Forelimb muscle (tissue), 1 donor: Measurements from ENCODE around the gene MFSD12. TPM values are rescaled to one million over a fixed set of nuclear protein-coding genes. Genes with fewer than 3 reads are reported as not detected.
A peak's percentile ranks its signal among the peaks of the same experiment; 100 is the strongest.
"Not testable (repeated sequence)": the region's sequence is repeated elsewhere in the genome, so short reads cannot be mapped to it uniquely, and the experiment has no call there.

ENCODE experiments used
- DNase-seq: peaks from one replicate; pipeline ENCODE4 v3.0.0-alpha.2; 2013; ENCODE audit warnings: low read depth
- polyA plus RNA-seq: library from polyadenylated mRNA; unstranded; fragments of 120-200 nt; gene quantifications from one replicate; pipeline ENCODE4 v1.2.1, GENCODE V29; 2013; ENCODE audit not compliant: insufficient read length

MFSD12 gene
- polyA plus RNA-seq, 1 donor: 25.2 TPM

DNA sequence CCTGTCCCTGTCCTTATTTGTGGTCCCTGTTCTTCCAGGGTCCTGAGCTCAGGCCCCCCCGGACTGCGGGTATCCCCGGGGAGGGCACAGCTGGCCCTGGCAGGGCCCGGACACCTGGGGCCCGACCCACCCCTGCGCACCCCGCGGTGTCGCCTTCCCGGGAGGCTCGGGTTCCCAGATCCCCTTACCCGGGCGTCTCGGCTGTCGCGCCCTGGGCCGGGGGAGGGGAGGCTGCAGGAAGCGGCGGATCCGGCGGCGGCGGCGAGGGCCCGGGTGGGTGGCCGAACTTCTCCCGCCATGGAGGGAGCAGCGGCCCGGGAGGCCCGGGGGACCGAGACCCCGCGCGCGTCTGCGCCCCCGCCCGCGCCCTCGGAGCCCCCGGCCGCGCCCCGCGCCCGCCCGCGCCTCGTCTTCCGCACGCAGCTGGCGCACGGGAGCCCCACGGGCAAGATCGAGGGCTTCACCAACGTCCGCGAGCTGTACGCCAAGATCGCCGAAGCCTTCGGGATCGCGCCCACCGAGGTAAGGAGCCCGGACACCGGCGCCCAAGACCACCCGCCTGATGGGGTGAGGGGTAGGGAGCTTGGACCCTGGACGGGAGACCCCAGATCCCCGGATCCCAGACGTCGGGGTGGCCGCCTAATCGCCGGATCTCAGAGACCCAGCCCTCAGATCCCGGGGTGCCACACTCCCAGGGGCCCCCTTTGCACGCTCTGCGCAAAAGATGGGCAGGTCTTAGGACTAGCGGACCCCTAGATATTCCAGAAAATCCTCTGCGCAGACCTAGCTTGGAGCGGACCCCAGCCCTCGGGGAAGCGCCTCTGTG, 28.1 kb upstream of the MFSD12 start, which contains the start of gene GIPC3:
TSS of gene GIPC3 (plus strand) at position 178 of the 826 bp plus-strand sequence. CDS start at position 298, 120 bp downstream.
- no peak for DNase-seq

DNA sequence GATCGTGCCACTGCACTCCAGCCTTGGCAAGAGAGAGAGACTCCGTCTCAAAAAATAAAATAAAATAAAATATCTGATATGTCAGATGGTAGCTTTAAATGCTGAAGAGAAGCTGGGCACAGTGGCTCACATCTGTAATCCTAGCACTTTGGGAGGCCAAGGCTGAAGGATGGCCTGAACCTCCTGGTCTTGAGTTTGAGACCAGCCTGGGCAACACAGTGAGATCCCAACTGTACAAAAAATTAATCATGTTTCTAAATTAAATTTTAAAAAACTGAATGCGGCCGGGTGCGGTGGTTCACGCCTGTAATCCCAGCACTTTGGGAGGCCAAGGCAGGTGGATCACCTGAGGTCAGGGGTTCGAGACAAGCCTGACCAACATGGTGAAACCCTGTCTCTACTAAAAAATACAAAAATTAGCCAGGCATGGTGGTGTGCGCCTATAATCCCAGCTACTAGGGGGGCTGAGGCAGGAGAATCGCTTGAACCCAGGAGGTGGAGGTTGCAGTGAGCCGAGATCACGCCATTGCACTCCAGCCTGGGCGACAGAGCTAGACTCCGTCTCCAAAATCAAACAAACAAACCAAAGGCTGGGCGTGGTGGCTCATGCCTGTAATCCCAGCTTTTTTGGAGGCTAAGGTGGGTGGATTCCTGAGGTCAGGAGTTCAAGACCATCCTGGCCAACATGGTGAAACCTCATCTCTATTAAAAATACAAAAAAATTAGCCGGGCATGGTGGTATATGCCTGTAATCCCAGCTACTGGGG, 26.8 kb upstream of the MFSD12 start:
- DNase-seq: not testable (repeated sequence)

DNA sequence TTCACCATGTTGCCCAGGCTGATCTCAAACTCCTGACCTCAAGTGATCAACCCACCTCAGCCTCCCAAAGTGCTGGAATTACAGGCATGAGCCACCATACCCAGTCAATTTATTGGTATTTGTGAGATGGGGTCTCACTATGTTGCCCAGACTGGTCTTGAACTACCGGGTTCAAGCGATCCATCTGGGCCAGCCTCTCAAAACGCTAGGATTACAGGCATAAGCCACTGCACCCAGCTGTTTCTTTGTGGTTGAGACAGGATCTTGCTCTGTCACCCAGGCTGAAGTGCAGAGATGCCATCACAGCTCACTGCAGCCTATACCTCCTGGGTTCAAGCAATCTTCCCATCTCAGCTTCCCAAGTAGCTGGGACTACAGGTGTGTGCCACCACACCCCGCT, 24.4 kb upstream of the MFSD12 start:
- not testable (repeated sequence) for DNase-seq

DNA sequence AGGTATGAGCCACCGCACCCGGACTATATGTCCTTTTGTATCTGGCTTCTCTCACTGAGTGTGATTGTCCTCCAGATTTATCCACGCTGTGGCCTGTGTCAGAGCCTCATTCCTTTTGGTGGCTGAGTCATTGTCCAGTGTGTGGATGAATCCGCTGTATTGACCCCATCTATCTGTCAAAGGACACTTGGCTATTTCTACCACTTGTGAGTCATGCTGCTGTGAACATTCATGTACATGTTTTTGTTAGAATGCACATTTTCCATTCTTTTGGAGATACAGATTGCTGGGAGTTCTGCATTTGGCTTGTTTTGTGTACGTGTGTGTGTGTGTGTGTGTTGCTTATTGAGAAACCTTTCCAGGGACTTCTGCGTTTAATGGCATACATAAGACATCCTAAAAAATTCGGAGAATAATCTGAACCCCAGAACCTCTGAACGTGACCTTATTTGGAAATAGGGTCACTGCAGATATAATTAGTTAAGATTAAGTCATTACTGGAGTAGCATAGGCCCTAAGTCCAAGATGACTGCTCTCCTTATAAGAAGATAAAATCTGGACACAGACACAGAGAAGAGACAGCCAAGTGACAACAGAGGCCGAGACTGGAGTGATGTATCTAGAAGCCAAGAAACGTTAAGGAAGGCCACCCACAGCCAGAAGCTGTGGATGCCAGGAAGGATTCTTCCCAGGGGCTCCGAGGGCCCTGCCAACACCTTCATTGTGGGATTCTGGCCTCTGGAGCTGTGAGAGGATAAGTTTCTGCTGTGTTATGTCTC, 23.0 kb upstream of the MFSD12 start:
- DNase-seq: peak; percentile 34

DNA sequence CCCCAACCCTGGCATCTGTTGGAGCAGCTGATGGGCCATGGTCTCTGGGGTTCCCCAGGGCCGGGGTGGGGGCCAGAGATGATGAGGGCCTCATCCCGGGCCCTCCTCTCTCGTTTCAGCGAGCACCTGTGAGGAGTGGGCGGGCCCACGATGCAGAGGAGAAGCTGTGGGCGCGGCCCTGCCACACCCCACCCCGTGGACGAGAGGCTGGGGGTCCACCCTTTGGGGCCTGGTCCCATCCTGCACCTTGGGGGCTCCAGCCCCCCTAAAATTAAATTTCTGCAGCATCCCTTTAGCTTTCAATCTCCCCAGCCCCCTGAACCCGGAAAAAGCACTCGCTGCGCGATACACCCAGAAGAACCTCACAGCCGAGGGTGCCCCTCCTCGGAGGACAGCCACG, 21.0 kb upstream of the MFSD12 start:
- no peak for DNase-seq

DNA sequence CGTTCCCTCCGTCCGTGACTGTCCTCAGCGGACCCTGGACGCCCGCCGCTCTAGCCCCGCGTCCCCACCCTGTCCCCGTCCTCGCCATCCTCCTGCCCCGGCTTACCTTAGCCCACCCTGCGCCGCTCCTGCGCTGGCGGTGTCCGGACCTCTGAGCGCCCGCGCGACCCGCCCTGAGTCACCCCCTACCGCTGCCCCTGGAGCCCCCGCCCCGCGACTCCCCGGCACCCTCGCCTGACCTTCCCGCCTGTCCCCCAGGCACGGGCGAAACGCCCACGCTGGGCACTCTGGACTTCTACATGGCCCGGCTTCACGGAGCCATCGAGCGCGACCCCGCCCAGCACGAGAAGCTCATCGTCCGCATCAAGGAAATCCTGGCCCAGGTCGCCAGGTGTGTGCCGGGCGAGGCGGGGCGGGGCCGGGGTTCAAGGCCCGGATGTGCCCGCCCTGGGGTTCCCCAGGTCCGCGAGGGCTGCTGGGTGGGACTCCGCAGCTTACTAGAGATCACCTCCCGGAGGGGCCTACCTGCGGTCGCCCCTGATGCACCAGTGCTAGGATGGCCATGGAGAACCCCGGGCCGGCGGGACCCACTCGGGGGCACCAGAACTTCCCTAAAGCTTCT, 20.4 kb upstream of the MFSD12 start:
- DNase-seq: no peak

DNA sequence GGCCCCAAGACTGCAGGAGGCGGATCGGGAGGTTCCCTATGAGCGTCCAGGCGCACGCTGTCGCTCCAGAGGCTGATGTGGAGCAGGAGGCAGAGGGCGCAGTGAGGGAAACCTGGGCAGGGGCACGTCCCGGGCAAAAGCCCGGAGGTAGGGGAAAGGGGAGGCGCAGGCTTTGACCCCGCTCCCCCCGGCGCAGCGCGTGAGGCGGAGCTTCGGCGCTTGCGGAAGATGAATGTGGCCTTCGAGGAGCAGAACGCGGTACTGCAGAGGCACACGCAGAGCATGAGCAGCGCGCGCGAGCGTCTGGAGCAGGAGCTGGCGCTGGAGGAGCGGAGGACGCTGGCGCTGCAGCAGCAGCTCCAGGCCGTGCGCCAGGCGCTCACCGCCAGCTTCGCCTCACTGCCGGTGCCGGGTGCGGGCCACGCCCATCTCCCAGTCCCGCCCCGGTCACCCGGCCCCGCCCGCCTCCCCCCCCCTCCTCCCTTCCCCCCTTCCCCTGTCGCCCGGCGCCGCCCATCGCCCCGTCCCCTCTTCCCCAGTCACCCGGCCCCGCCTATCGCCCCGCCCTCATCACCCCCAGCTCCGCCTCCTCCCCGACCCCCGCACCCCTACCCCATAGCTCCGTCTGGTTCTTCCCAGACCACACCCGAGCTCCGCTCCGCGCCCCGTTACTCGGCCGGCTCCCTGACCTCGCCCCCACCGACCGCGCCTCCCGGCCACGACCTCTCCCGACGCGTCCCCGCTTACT, 19.5 kb upstream of the MFSD12 start:
- DNase-seq: no peak

DNA sequence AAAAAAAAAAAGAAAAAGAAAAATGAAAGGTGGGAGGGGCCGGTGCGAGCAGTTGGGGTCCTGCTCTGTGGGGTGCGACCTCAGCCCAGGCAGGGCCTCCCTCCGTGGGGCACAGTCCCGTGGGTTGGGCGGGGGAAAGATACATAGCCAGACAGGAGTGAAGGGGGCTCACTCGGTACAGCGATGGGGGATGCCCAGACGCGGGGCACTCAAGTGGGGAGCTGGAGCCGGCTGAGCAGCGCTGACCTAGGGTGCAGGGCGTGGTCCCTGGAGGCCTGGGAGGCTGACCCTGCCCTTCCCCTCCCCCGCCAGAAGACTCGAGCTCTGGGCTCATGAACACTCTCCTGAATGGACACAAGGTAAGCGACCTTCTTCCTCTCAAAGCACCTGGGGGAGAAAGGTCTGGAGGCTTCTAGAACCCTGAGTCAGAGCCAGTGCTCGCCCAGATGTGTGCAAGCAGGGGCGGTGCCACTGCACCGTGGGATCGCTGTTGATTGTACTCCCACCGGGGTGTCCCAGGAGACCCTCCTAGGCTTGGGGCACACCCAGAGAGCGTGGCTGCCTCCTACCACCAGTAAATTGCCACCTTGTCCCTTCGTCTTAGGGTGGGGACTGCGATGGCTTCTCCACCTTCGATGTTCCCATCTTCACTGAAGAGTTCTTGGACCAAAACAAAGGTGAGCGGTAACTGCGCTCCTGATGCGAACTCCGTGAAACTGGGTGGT, 18.7 kb upstream of the MFSD12 start:
- no peak for DNase-seq

DNA sequence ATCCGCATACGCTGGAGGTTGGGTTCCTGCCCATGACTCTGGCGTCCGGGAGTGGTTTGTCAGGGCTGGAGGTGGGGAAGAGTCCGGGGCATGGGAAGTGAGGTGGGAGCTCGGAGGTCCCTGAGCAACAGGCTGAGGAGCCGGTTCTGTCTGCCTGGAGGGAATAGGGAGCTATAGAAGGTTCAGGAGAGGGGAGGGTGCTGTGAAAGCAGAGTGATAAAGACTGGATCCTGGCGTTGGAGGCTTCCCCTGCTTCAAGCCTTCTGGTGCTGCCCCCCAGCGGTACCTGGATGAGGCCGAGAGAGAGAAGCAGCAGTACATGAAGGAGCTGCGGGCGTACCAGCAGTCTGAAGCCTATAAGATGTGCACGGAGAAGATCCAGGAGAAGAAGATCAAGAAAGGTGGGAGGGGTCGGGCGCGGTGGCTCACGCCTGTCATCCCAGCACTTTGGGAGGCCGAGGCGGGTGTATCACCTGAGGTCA, 17.9 kb upstream of the MFSD12 start:
- DNase-seq: no peak

DNA sequence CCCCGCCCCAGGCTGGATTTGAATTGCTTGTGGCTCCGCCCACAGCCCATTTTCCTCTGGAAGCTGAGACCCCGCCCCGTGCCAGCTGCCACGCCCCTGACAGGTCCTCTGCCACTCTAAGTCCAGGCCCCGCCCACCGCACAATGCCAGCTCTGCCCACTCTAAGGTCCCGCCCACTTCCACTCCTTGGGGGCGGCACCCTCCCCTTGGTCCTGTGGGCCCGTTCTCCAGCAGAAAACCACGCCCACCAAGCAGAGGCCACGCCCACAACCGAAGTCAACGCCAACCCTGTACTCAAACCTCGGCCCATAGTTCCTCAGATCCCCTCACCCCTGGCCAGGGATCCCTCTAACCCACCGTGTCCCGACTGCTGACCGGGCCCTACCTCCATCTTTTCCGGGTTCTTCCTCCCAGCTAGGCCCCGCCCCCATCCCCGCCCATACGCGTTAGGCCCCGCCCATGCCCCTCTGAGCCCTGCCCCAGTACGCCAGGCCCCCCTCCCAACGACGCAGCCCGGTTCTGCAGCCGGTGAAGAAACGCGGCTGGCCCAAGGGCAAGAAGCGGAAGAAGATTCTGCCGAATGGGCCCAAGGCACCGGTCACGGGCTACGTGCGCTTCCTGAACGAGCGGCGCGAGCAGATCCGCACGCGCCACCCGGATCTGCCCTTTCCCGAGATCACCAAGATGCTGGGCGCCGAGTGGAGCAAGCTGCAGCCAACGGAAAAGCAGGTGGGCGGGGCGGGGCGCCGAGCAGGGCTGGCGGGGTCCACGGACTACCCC, 16.7 kb upstream of the MFSD12 start:
- DNase-seq: no peak

DNA sequence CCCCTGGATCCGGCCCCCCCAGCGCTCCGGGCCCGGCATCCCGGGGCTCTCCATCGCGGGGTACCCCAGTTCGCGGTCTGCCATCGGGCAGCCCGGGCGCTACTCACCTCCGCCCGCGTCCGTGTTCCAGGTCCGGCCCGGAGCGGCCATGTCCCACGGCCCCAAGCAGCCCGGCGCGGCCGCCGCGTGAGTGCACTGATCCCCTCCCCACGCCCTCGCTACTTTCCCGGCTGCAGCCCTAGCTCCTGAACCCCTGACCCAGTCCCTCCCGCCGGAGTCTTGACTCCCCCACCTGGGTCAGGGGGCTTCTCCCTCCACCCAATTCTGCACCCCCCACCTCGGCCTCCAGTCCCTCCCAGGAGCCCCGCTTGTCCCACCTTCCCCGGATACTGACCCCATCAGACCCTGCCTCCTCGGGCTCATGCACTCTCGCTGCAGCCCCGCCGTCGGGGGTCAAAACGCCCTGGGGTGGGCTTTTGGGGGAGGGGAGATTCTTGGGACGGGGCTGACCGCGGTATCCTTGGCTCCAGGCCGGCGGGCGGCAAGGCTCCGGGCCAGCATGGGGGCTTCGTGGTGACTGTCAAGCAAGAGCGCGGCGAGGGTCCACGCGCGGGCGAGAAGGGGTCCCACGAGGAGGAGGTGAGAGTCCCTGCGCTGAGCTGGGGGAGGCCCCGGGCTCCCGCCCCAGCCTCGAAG, 15.9 kb upstream of the MFSD12 start:
- no peak for DNase-seq

DNA sequence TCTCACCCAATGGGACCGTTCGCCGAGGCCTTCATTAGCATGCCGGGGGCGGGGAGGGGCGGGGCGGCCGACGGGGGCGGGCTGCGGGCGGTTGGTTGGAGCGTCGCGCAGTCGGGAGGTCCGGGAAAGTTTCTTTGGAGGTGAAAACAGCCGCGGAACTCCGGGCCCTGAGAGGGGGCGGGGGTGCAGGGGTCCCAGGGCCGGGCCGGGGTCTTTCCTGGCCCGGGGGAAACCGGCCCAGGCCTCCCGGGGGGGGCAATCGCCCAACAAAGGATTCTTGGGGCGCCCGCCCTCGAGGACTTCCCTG, 15.4 kb upstream of the MFSD12 start, which contains the start of gene HMG20B:
TSS of gene HMG20B (plus strand) at position 90 of the 307 bp plus-strand sequence. CDS start 366 bp downstream, outside the sequence.
- DNase-seq: no peak

DNA sequence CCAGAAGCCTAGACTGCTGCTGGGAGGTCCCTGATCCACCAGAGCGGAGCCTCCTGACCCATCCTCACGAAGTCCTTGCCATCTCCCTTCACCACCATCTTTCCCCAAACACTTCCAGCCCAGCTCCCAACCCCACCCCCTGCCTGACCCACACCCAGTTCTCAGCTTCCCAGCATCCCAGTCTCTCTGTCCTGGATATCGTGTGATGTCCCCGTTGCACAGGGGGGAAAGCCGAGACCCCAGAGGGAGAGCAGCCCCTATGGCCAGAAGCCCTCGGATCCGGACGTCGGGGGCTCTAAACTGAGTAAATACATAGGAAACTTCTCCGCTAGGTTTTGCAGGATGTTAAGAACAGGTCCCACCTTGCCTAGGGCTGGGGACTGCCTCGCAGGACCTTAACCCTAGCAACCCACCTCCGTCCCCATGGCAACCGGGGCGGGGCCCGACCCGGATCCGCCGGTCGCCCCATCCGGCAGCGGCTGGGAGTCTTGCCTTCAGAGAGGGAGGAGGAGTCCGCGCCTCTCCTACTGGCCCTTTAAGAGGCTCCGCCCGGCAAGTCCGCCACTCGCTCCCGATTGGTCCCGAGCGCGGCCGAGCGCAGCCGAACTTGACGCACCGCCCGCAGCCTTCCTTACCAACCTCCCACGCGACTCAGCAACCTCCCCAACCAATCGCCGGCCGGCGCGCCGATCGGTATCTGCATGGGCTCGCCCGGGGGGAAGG, 14.9 kb upstream of the MFSD12 start:
- peak; percentile 97 for DNase-seq

DNA sequence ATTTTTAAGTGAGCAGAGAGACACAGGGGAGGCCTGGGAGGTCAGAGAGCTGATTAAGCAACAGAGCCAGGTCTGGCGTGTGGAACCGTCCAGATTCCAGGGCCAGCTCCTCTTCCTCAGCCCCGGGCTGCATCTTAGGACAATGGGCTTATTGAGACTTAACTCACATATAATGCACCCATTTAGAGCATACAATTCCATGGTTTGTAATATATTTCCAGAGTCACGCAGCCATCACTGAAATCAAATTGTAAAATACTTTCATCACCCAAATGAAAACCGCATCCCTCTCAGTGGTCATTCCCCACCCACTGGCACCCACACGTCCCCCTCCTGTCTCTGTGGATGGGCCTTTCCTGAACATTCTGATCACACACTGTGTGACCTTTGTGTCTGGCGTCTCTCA, 13.2 kb upstream of the MFSD12 start:
- no peak for DNase-seq

DNA sequence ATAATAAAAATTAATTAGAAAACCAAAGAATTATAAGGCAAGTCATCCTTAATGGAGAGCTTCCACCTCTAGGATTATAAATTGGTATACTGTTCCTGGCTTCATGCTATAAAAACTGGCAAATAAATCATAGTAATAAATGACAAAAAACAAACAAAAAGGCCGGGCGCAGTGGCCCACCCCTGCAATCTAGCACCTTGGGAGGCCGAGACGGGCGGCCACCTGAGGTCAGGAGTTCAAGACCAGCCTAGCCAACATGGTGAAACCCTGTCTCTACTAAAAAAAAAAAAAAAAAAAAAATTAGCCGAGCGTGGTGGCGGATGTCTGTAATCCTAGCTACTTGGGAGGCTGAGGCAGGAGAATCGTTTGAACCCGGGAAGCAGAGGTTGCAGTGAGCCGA, 12.7 kb upstream of the MFSD12 start:
- DNase-seq: not testable (repeated sequence)

DNA sequence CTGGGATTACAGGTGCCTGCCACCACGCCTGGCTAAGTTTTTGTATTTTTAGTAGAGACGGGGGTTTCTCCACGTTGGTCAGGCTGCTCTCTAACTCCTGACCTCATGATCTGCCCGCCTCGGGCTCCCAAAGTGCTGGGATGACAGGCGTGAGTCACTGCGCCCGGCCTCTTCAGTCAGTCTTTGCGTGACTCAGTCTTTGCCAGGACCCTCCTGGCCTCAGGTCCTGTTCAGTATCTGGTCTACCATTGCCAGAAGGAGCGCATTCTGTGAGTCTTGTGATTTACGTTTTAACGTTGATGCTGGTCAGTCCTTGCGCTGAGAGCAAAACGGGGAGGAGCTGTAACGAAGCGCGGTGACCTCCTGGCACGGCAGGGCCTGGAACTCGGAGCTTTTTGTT, 7.8 kb upstream of the MFSD12 start:
- DNase-seq: no peak

DNA sequence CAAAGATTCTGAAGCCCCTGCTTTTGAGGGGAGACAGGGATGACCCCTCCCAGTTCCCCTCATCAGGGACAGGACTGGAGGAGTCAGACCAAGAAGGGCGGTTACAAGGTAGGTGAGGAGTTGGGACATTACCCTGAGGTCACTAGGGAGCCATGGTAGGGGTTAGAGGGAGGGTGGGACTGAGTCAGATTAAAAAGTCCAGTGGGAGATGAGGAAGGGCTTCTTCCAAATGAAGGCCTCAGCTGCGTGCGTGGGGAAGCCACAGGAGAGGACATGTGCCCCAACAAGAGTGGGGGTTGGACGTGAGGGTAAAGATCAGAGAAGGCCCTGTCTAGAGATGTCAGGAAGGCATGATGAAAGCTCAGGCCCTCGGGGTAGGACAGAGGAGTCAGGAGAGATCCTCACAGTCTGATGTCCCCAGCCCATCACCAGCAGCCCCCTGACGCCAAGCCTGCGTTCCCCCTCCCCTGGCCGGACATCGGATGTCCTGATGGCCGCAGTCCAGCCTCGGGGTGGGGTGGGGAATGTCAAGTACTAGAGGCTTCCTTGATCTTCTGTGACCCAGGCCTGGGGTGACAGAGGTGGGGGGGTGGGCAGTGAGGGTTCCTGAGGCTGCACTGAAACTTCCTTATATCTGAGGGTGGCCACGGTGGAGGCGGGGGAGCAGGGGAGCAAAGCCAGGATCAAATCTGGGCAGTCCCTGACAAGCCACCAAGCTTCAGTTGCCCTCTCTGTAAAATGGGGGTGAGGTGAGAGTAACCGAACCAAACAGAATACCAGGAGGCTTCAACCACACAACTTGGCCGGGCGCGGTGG, 6.5 kb upstream of the MFSD12 start:
- no peak for DNase-seq
